ENCODE measurements around the gene GUCD1. TPM values are rescaled to one million over a fixed set of nuclear protein-coding genes. Genes with fewer than 3 reads are reported as not detected.
"Not testable (repeated sequence)": the region's sequence is repeated elsewhere in the genome, so short reads cannot be mapped to it uniquely, and the experiment has no call there.

The GUCD1 gene
- total RNA-seq, 1 experiment from 2014 or later = 112 TPM

- H3K27ac ChIP-seq = no peak overlapping the region
- H3K9me3 ChIP-seq (replicated peaks) = no peaks in the 10 kb centered on the region
- H3K36me3 ChIP-seq = no peaks in the 10 kb centered on the region
- peaks cover 12% of the 10 kb centered on the region for H3K4me1 ChIP-seq (replicated peaks)
- no peak for DNase-seq (ENCODE audit: low read depth in 1 of 2, low spot score in 2 of 2)
- H3K27me3 ChIP-seq (replicated peaks) = no peaks in the 10 kb centered on the region
- no peak overlapping the region for H3K4me3 ChIP-seq
Observed at GRCh38 chr22:24593836-24594568, 39.1 kb upstream of the GUCD1 start.

GRCh38 chr22:24593559-24593835 lies 38.6 kb upstream of the GUCD1 start:
- Histone ChIP-seq H3K4me1 (replicated peaks) (peaks cover 12% of the 10 kb centered on the region), H3K4me3 (peak overlapping the region; percentile 52)
- not testable (repeated sequence) for H3K27me3 ChIP-seq (replicated peaks); H3K9me3 ChIP-seq (replicated peaks); H3K36me3 ChIP-seq; H3K27ac ChIP-seq; DNase-seq (ENCODE audit: low read depth in 1 of 2, low spot score in 2 of 2)

- Histone ChIP-seq H3K4me1 (replicated peaks) (peaks cover 12% of the 10 kb centered on the region), H3K27ac (peak within 1 kb of the TSS; percentile 34), H3K27me3 (replicated peaks) (no peaks in the 10 kb centered on the region), H3K36me3 (no peaks in the 10 kb centered on the region), H3K9me3 (replicated peaks) (no peaks in the 10 kb centered on the region), H3K4me3 (peak within 1 kb of the TSS; percentile 52)
- DNase-seq (ENCODE audit: low read depth in 1 of 2, low spot score in 2 of 2) = peak; percentile 60 to 87
Observed at GRCh38 chr22:24592851-24593558, 38.1 kb upstream of the GUCD1 start, which contains the start of gene LRRC75B. Gene LRRC75B (minus strand): TSS chr22:24593073. CDS start chr22:24593039, 34 bp downstream.

GRCh38 chr22:24592058-24592850 lies 37.3 kb upstream of the GUCD1 start:
- Histone ChIP-seq H3K4me1 (replicated peaks) (peaks cover 12% of the 10 kb centered on the region), H3K4me3 (peak overlapping the region; percentile 52), H3K9me3 (replicated peaks) (no peaks in the 10 kb centered on the region), H3K27ac (no peak overlapping the region), H3K27me3 (replicated peaks) (no peaks in the 10 kb centered on the region), H3K36me3 (no peaks in the 10 kb centered on the region)
- peak in 1 of 2 experiments; percentile 22 for DNase-seq (ENCODE audit: low read depth in 1 of 2, low spot score in 2 of 2)

- Histone ChIP-seq H3K4me1 (replicated peaks) (peaks cover 12% of the 10 kb centered on the region), H3K9me3 (replicated peaks) (no peaks in the 10 kb centered on the region), H3K27me3 (replicated peaks) (no peaks in the 10 kb centered on the region), H3K36me3 (no peaks in the 10 kb centered on the region), H3K27ac (no peak overlapping the region), H3K4me3 (no peak overlapping the region)
- no peak for DNase-seq (ENCODE audit: low read depth in 1 of 2, low spot score in 2 of 2)
Observed at GRCh38 chr22:24591286-24591830, 36.4 kb upstream of the GUCD1 start.

GRCh38 chr22:24590596-24591173 lies 35.7 kb upstream of the GUCD1 start:
- Histone ChIP-seq H3K36me3 (no peaks in the 10 kb centered on the region), H3K27me3 (replicated peaks) (no peaks in the 10 kb centered on the region), H3K27ac (no peak overlapping the region), H3K4me3 (no peak overlapping the region), H3K9me3 (replicated peaks) (no peaks in the 10 kb centered on the region), H3K4me1 (replicated peaks) (peaks cover 12% of the 10 kb centered on the region)
- DNase-seq (ENCODE audit: low read depth in 1 of 2, low spot score in 2 of 2) = no peak

- Histone ChIP-seq H3K9me3 (replicated peaks) (no peaks in the 10 kb centered on the region), H3K4me3 (no peak overlapping the region), H3K4me1 (replicated peaks) (peaks cover 12% of the 10 kb centered on the region), H3K36me3 (no peaks in the 10 kb centered on the region), H3K27me3 (replicated peaks) (no peaks in the 10 kb centered on the region), H3K27ac (no peak overlapping the region)
- DNase-seq (ENCODE audit: low read depth in 1 of 2, low spot score in 2 of 2) = no peak
Observed at GRCh38 chr22:24589518-24590030, 34.6 kb upstream of the GUCD1 start.

GRCh38 chr22:24588757-24589481 lies 34.0 kb upstream of the GUCD1 start:
- H3K4me1 ChIP-seq (replicated peaks) = peaks cover 13% of the 10 kb centered on the region
- no peak for DNase-seq (ENCODE audit: low read depth in 1 of 2, low spot score in 2 of 2)
- no peak overlapping the region for H3K4me3 ChIP-seq
- H3K9me3 ChIP-seq (replicated peaks) = no peaks in the 10 kb centered on the region
- H3K36me3 ChIP-seq = no peaks in the 10 kb centered on the region
- no peak overlapping the region for H3K27ac ChIP-seq
- no peaks in the 10 kb centered on the region for H3K27me3 ChIP-seq (replicated peaks)

- no peaks in the 10 kb centered on the region for H3K27me3 ChIP-seq (replicated peaks)
Observed at GRCh38 chr22:24588381-24588756, 33.4 kb upstream of the GUCD1 start.

GRCh38 chr22:24587948-24588347 lies 33.0 kb upstream of the GUCD1 start:
- Histone ChIP-seq H3K27ac (no peak overlapping the region), H3K36me3 (no peaks in the 10 kb centered on the region), H3K4me3 (no peak overlapping the region), H3K9me3 (replicated peaks) (no peaks in the 10 kb centered on the region), H3K27me3 (replicated peaks) (no peaks in the 10 kb centered on the region), H3K4me1 (replicated peaks) (peaks cover 18% of the 10 kb centered on the region)
- no peak for DNase-seq (ENCODE audit: low read depth in 1 of 2, low spot score in 2 of 2)

More at GRCh38 chr22:24588381-24588756, 33.4 kb upstream of the GUCD1 start:
- no peak overlapping the region for H3K27ac ChIP-seq
- H3K36me3 ChIP-seq = no peaks in the 10 kb centered on the region
- H3K4me3 ChIP-seq = no peak overlapping the region
- no peaks in the 10 kb centered on the region for H3K9me3 ChIP-seq (replicated peaks)
- no peak for DNase-seq (ENCODE audit: low read depth in 1 of 2, low spot score in 2 of 2)
- peaks cover 18% of the 10 kb centered on the region for H3K4me1 ChIP-seq (replicated peaks)

GRCh38 chr22:24587251-24587650 lies 32.3 kb upstream of the GUCD1 start:
- H3K36me3 ChIP-seq = no peaks in the 10 kb centered on the region
- no peaks in the 10 kb centered on the region for H3K27me3 ChIP-seq (replicated peaks)
- peaks cover 16% of the 10 kb centered on the region for H3K4me1 ChIP-seq (replicated peaks)
- no peak for DNase-seq (ENCODE audit: low read depth in 1 of 2, low spot score in 2 of 2)
- H3K27ac ChIP-seq = no peak overlapping the region
- no peak overlapping the region for H3K4me3 ChIP-seq
- no peaks in the 10 kb centered on the region for H3K9me3 ChIP-seq (replicated peaks)

- Histone ChIP-seq H3K36me3 (no peaks in the 10 kb centered on the region), H3K27ac (no peak overlapping the region), H3K4me3 (no peak overlapping the region), H3K4me1 (replicated peaks) (peaks cover 13% of the 10 kb centered on the region), H3K27me3 (replicated peaks) (no peaks in the 10 kb centered on the region), H3K9me3 (replicated peaks) (no peaks in the 10 kb centered on the region)
- DNase-seq (ENCODE audit: low read depth in 1 of 2, low spot score in 2 of 2) = no peak
Observed at GRCh38 chr22:24585927-24586546, 31.1 kb upstream of the GUCD1 start.
